Mucosa of descending colon (tissue), 3 donors: ENCODE data around the gene ST6GALNAC6. TPM values are rescaled to one million over a fixed set of nuclear protein-coding genes. Genes with fewer than 3 reads are reported as not detected.

Source experiments
- ATAC-seq: fragments of 200-7000 bp; cut with Tn5 transposase; one replicate; pipeline ENCODE4 v1.9.1; 2020; ENCODE audit warnings: mild to moderate bottlenecking, moderate library complexity
- DNase-seq, 3 donors: peaks; one replicate each; pipeline ENCODE4 v3.0.0-alpha.2; 2020
- H3K36me3 ChIP-seq: fragments of 200-600 bp; one replicate; pipeline ENCODE4 v1.8.0; 2021; ENCODE audit warnings: low read depth, mild to moderate bottlenecking
- H3K4me1 ChIP-seq: fragments of 200-600 bp; one replicate; pipeline ENCODE4 v1.8.0; 2021; ENCODE audit warnings: low read depth, mild to moderate bottlenecking
- H3K4me3 ChIP-seq: fragments of 200-600 bp; one replicate; pipeline ENCODE4 v1.8.0; 2021; ENCODE audit warnings: mild to moderate bottlenecking
- H3K9me3 ChIP-seq: fragments of 200-600 bp; one replicate; pipeline ENCODE4 v1.8.0; 2021; ENCODE audit warnings: mild to moderate bottlenecking
- CTCF ChIP-seq: fragments of 200-600 bp; IDR thresholded peaks from one replicate; pipeline ENCODE4 v1.8.0; 2022; ENCODE audit warnings: antibody characterized with exemption, mild to moderate bottlenecking
- intact Hi-C, 2 donors: fragments of 100-400 bp; cut with DNase I in 1 of 2; cut with micrococcal nuclease in 1 of 2; formaldehyde crosslinking; loops; one replicate each; pipeline versions ENCODE4 v1.11.0 to v1.11.1; 2022; cut with DNase I, micrococcal nuclease
- total RNA-seq, 3 donors: library from RNA; stranded (reverse); fragmentation: NEBNext Ultra II Directional in 2 of 3; extraction: Animal tissue kit (Norgen Biotek cat#: 25700) in 2 of 3; gene quantifications; one replicate each; pipeline versions ENCODE4 v1.2.1 to v1.2.4, GENCODE V29; 2021 to 2023
- donor health status: DM: no; HTN: no; CAD: no; lungs with moderate emphysema.
- donor health status: DM: no; HTN: no; CAD: no.
- donor health status: DM: no; HTN: yes; CAD: no.

The ST6GALNAC6 gene
- total RNA-seq, 3 donors from 2014 or later: 121 to 266 (median 175) TPM

GRCh38 chr9:127905004-127905728 is 5.8 kb upstream of the ST6GALNAC6 start:
- Histone ChIP-seq H3K4me3 (no peak overlapping the region), H3K36me3 (no peaks in the 10 kb centered on the region), H3K9me3 (no peaks in the 10 kb centered on the region), H3K4me1 (peaks cover 64% of the 10 kb centered on the region)
- ATAC-seq (peak; percentile 80), DNase-seq (peak; percentile 80 to 86 (median 84))
- intact Hi-C loops: no loop called here
- no peak for TF ChIP-seq CTCF

GRCh38 chr9:127904561-127905003 is 5.2 kb upstream of the ST6GALNAC6 start:
- intact Hi-C loops: no loop called here
- peak in 1 of 3 donors; percentile 66 for DNase-seq
- TF ChIP-seq CTCF: no peak
- peaks cover 69% of the 10 kb centered on the region for H3K4me1 ChIP-seq
- ATAC-seq: peak; percentile 3
- no peak overlapping the region for H3K4me3 ChIP-seq
- H3K36me3 ChIP-seq: no peaks in the 10 kb centered on the region
- no peaks in the 10 kb centered on the region for H3K9me3 ChIP-seq

GRCh38 chr9:127903557-127904475 is 4.4 kb upstream of the ST6GALNAC6 start:
- peak; percentile 94 to 96 (median 96) for DNase-seq
- TF ChIP-seq CTCF: no peak
- intact Hi-C loops: no loop called here
- Histone ChIP-seq H3K36me3 (no peaks in the 10 kb centered on the region), H3K9me3 (no peaks in the 10 kb centered on the region), H3K4me1 (peaks cover 72% of the 10 kb centered on the region), H3K4me3 (no peak overlapping the region)
- ATAC-seq: peak; percentile 72

GRCh38 chr9:127898433-127899127 is 823 bp downstream of the ST6GALNAC6 start:
- intact Hi-C loops: no loop called here
- DNase-seq (peak in 1 of 3 donors; percentile 67), ATAC-seq (peak; percentile 29)
- TF ChIP-seq CTCF: no peak
- Histone ChIP-seq H3K36me3 (peaks cover 10% of the 10 kb centered on the region), H3K4me1 (peaks cover 44% of the 10 kb centered on the region), H3K9me3 (peaks cover 7% of the 10 kb centered on the region), H3K4me3 (peak overlapping the region; percentile 75)

GRCh38 chr9:127897193-127897692 is 2.2 kb downstream of the ST6GALNAC6 start:
- ATAC-seq (peak; percentile 45), DNase-seq (peak in 2 of 3 donors; percentile 69 to 75)
- intact Hi-C loops: no loop called here
- H3K4me3 ChIP-seq: no peak overlapping the region
- no peak for TF ChIP-seq CTCF
- peaks cover 33% of the 10 kb centered on the region for H3K4me1 ChIP-seq
- peaks cover 16% of the 10 kb centered on the region for H3K36me3 ChIP-seq
- peaks cover 17% of the 10 kb centered on the region for H3K9me3 ChIP-seq
